DMS 273 treated with DMSO at 0.1 percent for 48 hours (cell line): ENCODE data around the gene INTS2.
"Not testable (repeated sequence)": the region's sequence is repeated elsewhere in the genome, so short reads cannot be mapped to it uniquely, and the experiment has no call there.

ENCODE experiments used
- DNase-seq: peaks from one replicate; lab custom pipeline; 2025; lab: John Stamatoyannopoulos, UW

Gene INTS2

GRCh38 chr17:61819265-61819664, 108.5 kb downstream of the INTS2 start:
- DNase-seq: not testable (repeated sequence)

GRCh38 chr17:61818225-61818624, 109.6 kb downstream of the INTS2 start:
- no peak for DNase-seq

GRCh38 chr17:61817452-61817851, 110.3 kb downstream of the INTS2 start:
- no peak for DNase-seq

- DNase-seq: no peak
Observed at GRCh38 chr17:61816538-61816937, 111.2 kb downstream of the INTS2 start.

- DNase-seq: no peak
Observed at GRCh38 chr17:61815863-61816503, 111.8 kb downstream of the INTS2 start.
